OCI-LY3 (cell line): Measurements from ENCODE around the gene NAA25.

Experiments
- H2AFZ ChIP-seq: fragments of 200-600, 300-600 bp; shearing (Covaris generic); 2 replicates; pipeline ENCODE4 v1.6.0; 2014; ENCODE audit warnings: antibody characterized with exemption, low read depth, low read length
- H3K27ac ChIP-seq: fragments of 200-600, 300-600 bp; sonication (generic); 2 replicates; pipeline ENCODE4 v1.5.1; 2014; ENCODE audit warnings: mild to moderate bottlenecking, low read length, moderate library complexity, mixed read lengths
- H3K27me3 ChIP-seq: fragments of 200-600, 300-600 bp; sonication (generic); 2 replicates; pipeline ENCODE4 v1.6.1; 2014; ENCODE audit warnings: low read depth, low read length, mixed read lengths
- H3K36me3 ChIP-seq: fragments of 200-600, 300-600 bp; sonication (generic); replicated peaks from 2 replicates; pipeline ENCODE3; 2014; ENCODE audit warnings: low read depth, low read length, mixed read lengths
- H3K4me1 ChIP-seq: fragments of 300-600, 200-600 bp; sonication (generic); 2 replicates; pipeline ENCODE4 v1.6.1; 2014; ENCODE audit warnings: low read length, mixed read lengths
- H3K4me2 ChIP-seq: fragments of 200-600, 300-600 bp; sonication (generic); 2 replicates; pipeline ENCODE4 v1.6.1; 2014; ENCODE audit warnings: low read length, mixed read lengths
- H3K4me3 ChIP-seq: fragments of 300-600, 200-600 bp; sonication (generic); 2 replicates; pipeline ENCODE4 v1.5.1; 2014; ENCODE audit warnings: antibody characterized with exemption, mild to moderate bottlenecking, low read length, moderate library complexity
- H3K79me2 ChIP-seq: fragments of 300-600, 200-600 bp; shearing (Covaris generic); 2 replicates; pipeline ENCODE4 v1.6.1; 2014; ENCODE audit warnings: mild to moderate bottlenecking, low read length, mixed read lengths
- H3K9ac ChIP-seq: fragments of 300-600, 200-600 bp; shearing (Covaris generic); 2 replicates; pipeline ENCODE4 v1.6.0; 2014; ENCODE audit warnings: mild to moderate bottlenecking, low read length, moderate library complexity
- H3K9me3 ChIP-seq: fragments of 200-600, 300-600 bp; shearing (Covaris generic); 2 replicates; pipeline ENCODE4 v1.6.1; 2014; ENCODE audit warnings: low read length, mixed read lengths; ENCODE audit not compliant: insufficient read depth
- H4K20me1 ChIP-seq: fragments of 200-600, 300-600 bp; sonication (generic); 2 replicates; pipeline ENCODE4 v1.6.1; 2016; ENCODE audit warnings: low read length, mixed read lengths; ENCODE audit not compliant: insufficient read depth
- EZH2phosphoT487 ChIP-seq: fragments of 200-600 bp; shearing (Covaris generic); IDR thresholded peaks from 2 replicates; pipeline ENCODE4 v1.6.1; 2018; ENCODE audit warnings: antibody characterized with exemption, mixed run types, low read depth
- TF ChIP-seq, protein P1 (sequence below): fragments of 200-600, 300-600 bp; sonication (generic); IDR thresholded peaks from 2 replicates; pipeline ENCODE4 v1.5.1; 2014; ENCODE audit warnings: antibody characterized with exemption, low read length, low read depth

NAA25 gene

DNA sequence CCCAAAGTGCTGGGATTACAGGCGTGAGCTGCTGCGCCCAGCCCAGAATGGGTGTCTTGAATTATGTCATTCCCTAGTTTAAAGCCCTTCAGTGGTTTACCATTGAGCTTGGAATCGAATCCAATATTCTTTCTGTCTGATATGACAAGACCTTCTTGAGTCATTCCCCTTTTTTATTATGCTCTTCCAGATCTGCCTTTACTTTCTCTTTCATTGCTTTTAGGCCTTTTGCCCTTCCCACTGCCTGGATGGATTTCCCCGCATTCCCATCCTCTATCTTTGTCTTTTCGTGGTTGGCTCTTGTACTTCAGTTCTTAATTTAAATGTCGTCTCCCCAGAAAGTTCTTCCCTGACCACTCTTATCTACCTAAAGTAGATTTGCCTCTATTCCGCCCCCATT lies 18.3 kb upstream of the NAA25 start:
- H3K4me1 ChIP-seq, result peaks cover 53% of the 10 kb centered on the region
- H3K9ac ChIP-seq, result no peak overlapping the region
- H4K20me1 ChIP-seq, result peaks cover 14% of the 10 kb centered on the region; the same call in 1 of the 2 replicates
- H2AFZ ChIP-seq, result no peak overlapping the region
- peaks cover 59% of the 10 kb centered on the region for H3K79me2 ChIP-seq
- peaks cover 2% of the 10 kb centered on the region; the same call in 1 of the 2 replicates for H3K27me3 ChIP-seq
- peaks cover 22% of the 10 kb centered on the region for H3K36me3 ChIP-seq
- no peak overlapping the region for H3K27ac ChIP-seq
- peak overlapping the region; percentile 95 for H3K4me3 ChIP-seq
- no peak for TF ChIP-seq EZH2phosphoT487
- H3K4me2 ChIP-seq, result peak overlapping the region; percentile 99
- H3K9me3 ChIP-seq, result no peaks in the 10 kb centered on the region

DNA sequence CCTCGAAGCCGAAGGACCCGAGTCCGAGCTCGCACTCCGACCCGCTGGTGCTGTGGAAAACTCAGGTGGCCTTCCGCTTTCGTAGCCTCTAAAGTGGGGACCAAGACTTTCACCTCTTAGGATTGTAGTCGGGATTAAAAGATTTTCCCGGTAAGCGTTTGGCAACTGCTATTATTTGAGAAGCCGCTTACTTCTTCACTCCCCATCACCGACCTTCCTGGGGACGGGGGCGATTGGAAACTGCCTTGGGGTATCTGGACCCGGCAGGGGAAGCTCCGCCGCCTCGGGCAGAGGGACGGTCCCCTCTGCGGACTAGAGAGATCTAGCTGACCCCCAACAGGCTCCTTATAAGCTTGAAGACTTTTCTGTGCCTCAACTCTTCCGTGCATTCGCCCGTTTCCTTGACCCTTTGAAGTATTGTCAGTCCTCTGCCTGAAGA lies 17.4 kb upstream of the NAA25 start:
- peak overlapping the region; percentile 89 for H3K9ac ChIP-seq
- H2AFZ ChIP-seq, result no peak overlapping the region
- H4K20me1 ChIP-seq, result peaks cover 14% of the 10 kb centered on the region; the same call in 1 of the 2 replicates
- H3K27me3 ChIP-seq, result peaks cover 2% of the 10 kb centered on the region; the same call in 1 of the 2 replicates
- peak overlapping the region; percentile 65 for H3K27ac ChIP-seq
- peak overlapping the region; percentile 99 for H3K4me2 ChIP-seq
- H3K79me2 ChIP-seq, result peaks cover 50% of the 10 kb centered on the region
- H3K9me3 ChIP-seq, result no peaks in the 10 kb centered on the region
- H3K36me3 ChIP-seq, result peaks cover 14% of the 10 kb centered on the region
- no peak for TF ChIP-seq EZH2phosphoT487
- TF ChIP-seq, protein P1, sequence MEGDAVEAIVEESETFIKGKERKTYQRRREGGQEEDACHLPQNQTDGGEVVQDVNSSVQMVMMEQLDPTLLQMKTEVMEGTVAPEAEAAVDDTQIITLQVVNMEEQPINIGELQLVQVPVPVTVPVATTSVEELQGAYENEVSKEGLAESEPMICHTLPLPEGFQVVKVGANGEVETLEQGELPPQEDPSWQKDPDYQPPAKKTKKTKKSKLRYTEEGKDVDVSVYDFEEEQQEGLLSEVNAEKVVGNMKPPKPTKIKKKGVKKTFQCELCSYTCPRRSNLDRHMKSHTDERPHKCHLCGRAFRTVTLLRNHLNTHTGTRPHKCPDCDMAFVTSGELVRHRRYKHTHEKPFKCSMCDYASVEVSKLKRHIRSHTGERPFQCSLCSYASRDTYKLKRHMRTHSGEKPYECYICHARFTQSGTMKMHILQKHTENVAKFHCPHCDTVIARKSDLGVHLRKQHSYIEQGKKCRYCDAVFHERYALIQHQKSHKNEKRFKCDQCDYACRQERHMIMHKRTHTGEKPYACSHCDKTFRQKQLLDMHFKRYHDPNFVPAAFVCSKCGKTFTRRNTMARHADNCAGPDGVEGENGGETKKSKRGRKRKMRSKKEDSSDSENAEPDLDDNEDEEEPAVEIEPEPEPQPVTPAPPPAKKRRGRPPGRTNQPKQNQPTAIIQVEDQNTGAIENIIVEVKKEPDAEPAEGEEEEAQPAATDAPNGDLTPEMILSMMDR, result no peak
- H3K4me3 ChIP-seq, result peak overlapping the region; percentile 95
- H3K4me1 ChIP-seq, result peaks cover 44% of the 10 kb centered on the region

DNA sequence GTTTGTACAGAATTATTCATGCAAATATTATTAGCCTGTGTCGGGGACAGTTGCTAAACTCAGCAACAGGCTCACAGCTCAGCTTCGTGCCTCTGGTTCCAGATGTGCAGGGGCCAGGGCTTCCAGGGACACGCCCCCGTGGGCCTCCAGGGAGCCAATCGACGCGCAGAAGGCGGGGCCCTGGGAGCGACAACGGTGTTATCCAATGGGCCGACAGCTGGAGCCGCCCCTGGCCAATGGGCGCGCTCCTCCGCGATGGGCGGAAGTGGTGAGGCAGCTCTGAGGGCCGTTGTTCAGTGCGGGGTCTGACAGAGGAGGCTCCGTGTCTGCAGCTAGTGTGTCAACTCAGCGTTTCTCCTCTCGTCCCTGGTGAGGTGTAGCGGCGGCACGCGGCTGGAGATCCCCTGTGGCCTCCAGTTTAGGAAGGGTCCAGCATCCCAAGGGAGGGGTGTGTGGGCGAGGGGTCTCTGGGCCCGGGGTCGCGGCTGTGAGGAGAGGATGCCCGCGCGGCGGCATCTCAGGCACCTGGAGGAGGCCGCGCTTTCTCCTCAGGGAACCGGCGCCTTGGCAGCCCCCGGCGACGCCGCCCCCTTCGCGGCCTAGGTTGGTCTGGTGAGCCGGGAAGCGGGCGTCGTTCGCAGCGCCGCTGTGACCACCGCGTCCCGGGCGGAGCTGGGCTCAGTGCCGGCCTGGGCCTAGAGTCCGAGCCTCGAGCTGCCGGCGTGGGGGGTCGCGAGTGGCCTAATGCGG lies 16.8 kb upstream of the NAA25 start, which contains the start of gene TRAFD1:
Gene TRAFD1 (plus strand): TSS at position 311 of the 750 bp plus-strand sequence. CDS start 4,963 bp downstream, outside the sequence.
- Histone ChIP-seq H3K4me2 (peak within 1 kb of the TSS; percentile 99), H4K20me1 (peaks cover 14% of the 10 kb centered on the region; the same call in 1 of the 2 replicates), H3K4me3 (peak within 1 kb of the TSS; percentile 95), H2AFZ (no peak within 1 kb of the TSS), H3K27me3 (peaks cover 2% of the 10 kb centered on the region; the same call in 1 of the 2 replicates), H3K79me2 (peaks cover 47% of the 10 kb centered on the region), H3K27ac (peak within 1 kb of the TSS; percentile 65), H3K9me3 (no peaks in the 10 kb centered on the region), H3K4me1 (peaks cover 40% of the 10 kb centered on the region), H3K9ac (peak within 1 kb of the TSS; percentile 89), H3K36me3 (peaks cover 11% of the 10 kb centered on the region)
- no peak for TF ChIP-seq EZH2phosphoT487
- TF ChIP-seq, protein P1, result no peak

DNA sequence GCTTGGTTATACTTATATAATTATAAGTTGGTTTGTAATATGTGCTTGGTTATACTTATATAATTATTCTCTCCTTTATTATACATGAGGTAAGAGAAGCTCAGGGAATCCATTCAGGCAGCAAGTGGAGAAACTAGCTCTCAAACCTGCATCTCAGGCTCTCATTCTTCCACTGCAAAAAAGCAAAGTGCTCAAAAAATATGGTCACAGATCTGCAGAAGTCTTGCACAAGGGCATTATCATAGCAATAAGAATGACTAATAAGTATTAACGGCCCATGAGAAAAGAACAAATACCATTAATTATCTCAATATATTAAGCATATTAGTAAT lies 16.3 kb upstream of the NAA25 start:
- H3K4me1 ChIP-seq, result peaks cover 36% of the 10 kb centered on the region
- H3K27ac ChIP-seq, result no peak overlapping the region
- H3K27me3 ChIP-seq, result peaks cover 2% of the 10 kb centered on the region; the same call in 1 of the 2 replicates
- H3K9ac ChIP-seq, result 0 out of 2 replicates have a peak overlapping the region, but pooled peaks have one; percentile 8
- peaks cover 14% of the 10 kb centered on the region; the same call in 1 of the 2 replicates for H4K20me1 ChIP-seq
- H3K4me2 ChIP-seq, result peak overlapping the region; percentile 72
- H2AFZ ChIP-seq, result no peak overlapping the region
- H3K4me3 ChIP-seq, result peak overlapping the region; percentile 63
- peaks cover 11% of the 10 kb centered on the region for H3K36me3 ChIP-seq
- peaks cover 45% of the 10 kb centered on the region for H3K79me2 ChIP-seq
- H3K9me3 ChIP-seq, result no peaks in the 10 kb centered on the region
- TF ChIP-seq, protein P1, result no peak
- no peak for TF ChIP-seq EZH2phosphoT487
